ENCODE results near the gene EDN3. TPM values are rescaled to one million over a fixed set of nuclear protein-coding genes. Genes with fewer than 3 reads are reported as not detected.

EDN3 gene
- total and polyA plus RNA-seq, 12 donors, result 0.16 to 2.1 (median 0.45) TPM

DNA sequence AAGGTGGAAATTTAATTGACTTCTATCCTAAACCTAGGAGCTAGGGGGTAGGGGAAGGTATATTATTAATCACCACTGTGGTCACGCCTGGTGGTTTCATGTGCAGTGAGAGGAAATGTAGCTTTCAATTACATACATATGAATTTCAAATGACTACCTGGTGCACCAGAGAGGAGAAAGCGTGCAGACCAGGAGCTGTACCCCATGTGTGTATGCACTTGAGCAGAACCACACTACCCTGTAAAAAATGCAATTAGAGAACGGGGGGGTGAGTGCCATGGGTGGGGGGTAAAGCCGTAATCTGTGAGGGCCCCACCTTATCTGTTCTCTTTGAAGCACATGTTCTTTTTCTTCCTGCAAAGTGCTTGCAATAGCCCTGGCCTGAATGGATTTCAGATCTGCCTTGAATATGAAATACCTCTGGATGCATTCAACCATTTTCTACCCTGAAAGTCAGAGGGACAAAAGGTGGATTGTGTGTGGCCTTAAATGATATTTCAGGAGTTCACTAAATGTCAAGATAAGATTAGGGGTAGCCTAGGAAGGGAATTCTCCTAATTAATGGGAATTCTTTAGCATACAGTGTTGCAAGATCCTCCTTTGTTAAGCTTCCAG, 30.9 kb upstream of the EDN3 start:
- H3K27ac ChIP-seq, result no peak overlapping the region
- H3K4me3 ChIP-seq, result no peak overlapping the region
- no peaks in the 10 kb centered on the region for H3K4me1 ChIP-seq (replicated peaks in 1 of 2)
- H3K36me3 ChIP-seq (replicated peaks in 1 of 2), result no peaks in the 10 kb centered on the region
- no peak for DNase-seq
- no peaks in the 10 kb centered on the region for H3K27me3 ChIP-seq
- intact Hi-C loops (cut with DNase I), result no loop called here
- TF ChIP-seq POLR2A (IDR thresholded peaks at IDR 0.05), result no peak
- TF ChIP-seq, protein P1, sequence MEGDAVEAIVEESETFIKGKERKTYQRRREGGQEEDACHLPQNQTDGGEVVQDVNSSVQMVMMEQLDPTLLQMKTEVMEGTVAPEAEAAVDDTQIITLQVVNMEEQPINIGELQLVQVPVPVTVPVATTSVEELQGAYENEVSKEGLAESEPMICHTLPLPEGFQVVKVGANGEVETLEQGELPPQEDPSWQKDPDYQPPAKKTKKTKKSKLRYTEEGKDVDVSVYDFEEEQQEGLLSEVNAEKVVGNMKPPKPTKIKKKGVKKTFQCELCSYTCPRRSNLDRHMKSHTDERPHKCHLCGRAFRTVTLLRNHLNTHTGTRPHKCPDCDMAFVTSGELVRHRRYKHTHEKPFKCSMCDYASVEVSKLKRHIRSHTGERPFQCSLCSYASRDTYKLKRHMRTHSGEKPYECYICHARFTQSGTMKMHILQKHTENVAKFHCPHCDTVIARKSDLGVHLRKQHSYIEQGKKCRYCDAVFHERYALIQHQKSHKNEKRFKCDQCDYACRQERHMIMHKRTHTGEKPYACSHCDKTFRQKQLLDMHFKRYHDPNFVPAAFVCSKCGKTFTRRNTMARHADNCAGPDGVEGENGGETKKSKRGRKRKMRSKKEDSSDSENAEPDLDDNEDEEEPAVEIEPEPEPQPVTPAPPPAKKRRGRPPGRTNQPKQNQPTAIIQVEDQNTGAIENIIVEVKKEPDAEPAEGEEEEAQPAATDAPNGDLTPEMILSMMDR (IDR thresholded peaks at IDR 0.05), result no peak
- H3K9me3 ChIP-seq (replicated peaks in 1 of 3), result no peaks in the 10 kb centered on the region
- 47 to 58% (median 54%) methylated on average over 4 of the region's 4 CpGs for WGBS, 4 donors

DNA sequence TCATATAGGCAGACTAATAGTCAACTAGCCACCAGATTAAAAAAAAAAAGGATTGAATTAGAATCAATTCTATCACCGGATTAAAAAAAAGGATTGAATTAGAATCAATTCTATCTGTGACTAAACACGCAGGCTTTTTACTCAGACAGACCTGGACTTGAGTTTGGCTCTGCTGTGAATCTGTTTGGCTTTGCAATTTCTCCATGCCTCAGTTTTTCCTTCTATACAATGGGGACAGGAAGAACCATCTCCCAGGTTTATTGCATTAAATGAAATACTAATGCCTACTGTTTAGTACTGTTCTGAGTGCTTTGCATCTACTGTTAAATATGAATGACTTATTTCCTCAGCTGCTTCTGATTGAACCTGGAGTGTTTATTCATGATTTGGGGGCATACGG, 30.0 kb upstream of the EDN3 start:
- 53 to 83% (median 66%) methylated on average over 3 of the region's 3 CpGs for WGBS, 4 donors
- DNase-seq, result no peak
- no peak overlapping the region for H3K27ac ChIP-seq
- intact Hi-C loops (cut with DNase I), result no loop called here
- H3K27me3 ChIP-seq, result no peaks in the 10 kb centered on the region
- no peaks in the 10 kb centered on the region for H3K4me1 ChIP-seq (replicated peaks in 1 of 2)
- no peak for TF ChIP-seq POLR2A (IDR thresholded peaks at IDR 0.05)
- TF ChIP-seq, protein P1 (IDR thresholded peaks at IDR 0.05), result no peak
- no peaks in the 10 kb centered on the region for H3K36me3 ChIP-seq (replicated peaks in 1 of 2)
- H3K4me3 ChIP-seq, result no peak overlapping the region
- no peaks in the 10 kb centered on the region for H3K9me3 ChIP-seq (replicated peaks in 1 of 3)

DNA sequence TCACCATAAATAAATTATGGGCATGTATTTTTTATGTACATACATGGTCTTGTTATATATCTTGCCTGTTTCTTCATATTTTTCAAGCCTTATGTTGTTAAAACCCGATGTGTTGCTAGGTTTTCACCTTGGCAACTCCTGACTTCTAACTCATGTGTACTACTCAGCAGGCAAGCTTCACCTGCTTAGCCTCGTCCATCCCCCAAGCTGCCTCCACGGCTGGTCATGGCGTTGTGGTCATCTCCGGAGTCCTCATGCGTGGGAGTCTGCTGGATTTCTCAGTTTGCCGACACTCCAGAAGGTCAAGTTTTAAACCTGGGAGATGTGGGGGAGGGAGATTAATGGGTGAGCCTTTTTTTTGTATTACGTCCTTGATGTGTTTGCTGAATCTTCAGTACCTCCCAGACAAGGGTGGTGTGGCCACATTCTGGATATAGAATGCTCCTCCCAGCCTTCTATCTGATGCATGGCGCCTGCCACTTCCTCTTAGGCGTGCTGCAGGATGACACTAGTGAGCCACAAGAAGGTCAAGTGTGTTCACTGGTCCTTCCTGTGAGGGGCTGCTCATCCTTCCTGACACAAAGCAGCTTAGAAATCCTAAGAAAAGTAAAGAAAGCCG, 26.6 kb upstream of the EDN3 start:
- intact Hi-C loops (cut with DNase I), result no loop called here
- H3K4me1 ChIP-seq (replicated peaks in 1 of 2), result no peaks in the 10 kb centered on the region
- TF ChIP-seq, protein P1 (IDR thresholded peaks at IDR 0.05), result no peak
- TF ChIP-seq POLR2A (IDR thresholded peaks at IDR 0.05), result no peak
- H3K4me3 ChIP-seq, result no peak overlapping the region
- no peak overlapping the region for H3K27ac ChIP-seq
- WGBS, 4 donors, result 39 to 63% (median 46%) methylated on average over 11 of the region's 11 CpGs
- H3K27me3 ChIP-seq, result peaks cover 4% of the 10 kb centered on the region
- H3K9me3 ChIP-seq (replicated peaks in 1 of 3), result no peaks in the 10 kb centered on the region
- no peaks in the 10 kb centered on the region for H3K36me3 ChIP-seq (replicated peaks in 1 of 2)
- DNase-seq, result no peak

DNA sequence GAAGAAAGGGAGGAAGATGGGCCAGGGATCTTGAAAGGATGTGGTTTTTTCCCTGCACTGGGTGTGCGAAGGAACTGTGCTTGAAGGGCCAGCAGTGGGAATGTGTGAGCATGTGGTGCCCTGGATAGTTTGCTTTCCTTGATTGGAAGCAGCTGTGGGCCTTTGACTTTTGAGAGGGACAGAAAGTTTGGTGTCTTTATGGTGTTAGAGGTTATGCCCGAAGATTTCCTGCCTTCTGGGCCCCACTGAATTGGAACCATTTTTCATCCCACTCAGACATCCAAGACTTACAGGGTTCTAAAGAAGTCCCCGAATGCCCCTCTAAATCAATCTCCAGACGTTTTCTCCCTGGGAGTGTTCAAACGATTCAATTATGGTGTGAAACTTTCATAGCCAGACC, 23.5 kb upstream of the EDN3 start:
- TF ChIP-seq, protein P1 (IDR thresholded peaks at IDR 0.05), result no peak
- no peak for TF ChIP-seq POLR2A (IDR thresholded peaks at IDR 0.05)

More for the DNA sequence above, 23.5 kb upstream of the EDN3 start:
- no peaks in the 10 kb centered on the region for H3K4me1 ChIP-seq (replicated peaks in 1 of 2)
- 29 to 46% (median 40%) methylated on average over 5 of the region's 5 CpGs for WGBS, 4 donors
- intact Hi-C loops (cut with DNase I), result no loop called here
- H3K9me3 ChIP-seq (replicated peaks in 1 of 3), result no peaks in the 10 kb centered on the region
- no peak for DNase-seq
- no peaks in the 10 kb centered on the region for H3K36me3 ChIP-seq (replicated peaks in 1 of 2)
- peaks cover 4% of the 10 kb centered on the region for H3K27me3 ChIP-seq
- H3K27ac ChIP-seq, result no peak overlapping the region
- no peak overlapping the region for H3K4me3 ChIP-seq
